Glutamatergic neuron (in vitro differentiated cells): ENCODE data around the gene DIPK1B. TPM values are rescaled to one million over a fixed set of nuclear protein-coding genes. Genes with fewer than 3 reads are reported as not detected.
"Not testable (repeated sequence)": the region's sequence is repeated elsewhere in the genome, so short reads cannot be mapped to it uniquely, and the experiment has no call there.

Source experiments
- DNase-seq: peaks from one replicate; pipeline ENCODE4 v3.0.0; 2022
- H3K27ac Mint-ChIP-seq: one replicate; pipeline ENCODE4 v1.8.0; 2020; ENCODE audit warnings: mild to moderate bottlenecking, mixed read lengths, inconsistent platforms; ENCODE audit not compliant: unreplicated experiment
- H3K27me3 Mint-ChIP-seq: one replicate; pipeline ENCODE4 v1.8.0; 2020; ENCODE audit warnings: mild to moderate bottlenecking, moderate library complexity, mixed read lengths, inconsistent platforms; ENCODE audit not compliant: unreplicated experiment
- H3K36me3 Mint-ChIP-seq: one replicate; pipeline ENCODE4 v1.8.0; 2020; ENCODE audit warnings: mild to moderate bottlenecking, mixed read lengths, inconsistent platforms; ENCODE audit not compliant: unreplicated experiment
- H3K4me1 Mint-ChIP-seq: one replicate; pipeline ENCODE4 v1.8.0; 2020; ENCODE audit warnings: mild to moderate bottlenecking, low read depth, mixed read lengths, inconsistent platforms; ENCODE audit not compliant: unreplicated experiment
- H3K4me3 Mint-ChIP-seq: one replicate; pipeline ENCODE4 v1.8.0; 2020; ENCODE audit warnings: mild to moderate bottlenecking, mixed read lengths, inconsistent platforms; ENCODE audit not compliant: unreplicated experiment
- H3K9me3 Mint-ChIP-seq: one replicate; pipeline ENCODE4 v1.8.0; 2020; ENCODE audit warnings: mild to moderate bottlenecking, moderate library complexity, mixed read lengths, inconsistent platforms; ENCODE audit not compliant: unreplicated experiment
- total RNA-seq: library from RNA; stranded (reverse); fragmentation: NEBNext Ultra II Directional; extraction: Animal tissue kit (Norgen Biotek cat#: 25700); gene quantifications from one replicate; pipeline ENCODE4 v1.2.1, GENCODE V29; 2021; ENCODE audit not compliant: unreplicated experiment
- TF ChIP-seq, protein P1 (sequence below): fragments of 200-600 bp; sonication (generic); IDR thresholded peaks from one replicate; pipeline ENCODE4 v1.5.0; 2021; ENCODE audit not compliant: partially characterized antibody, unreplicated experiment

DIPK1B gene
- total RNA-seq, 1 donor from 2014 or later: 71.3 TPM

DNA sequence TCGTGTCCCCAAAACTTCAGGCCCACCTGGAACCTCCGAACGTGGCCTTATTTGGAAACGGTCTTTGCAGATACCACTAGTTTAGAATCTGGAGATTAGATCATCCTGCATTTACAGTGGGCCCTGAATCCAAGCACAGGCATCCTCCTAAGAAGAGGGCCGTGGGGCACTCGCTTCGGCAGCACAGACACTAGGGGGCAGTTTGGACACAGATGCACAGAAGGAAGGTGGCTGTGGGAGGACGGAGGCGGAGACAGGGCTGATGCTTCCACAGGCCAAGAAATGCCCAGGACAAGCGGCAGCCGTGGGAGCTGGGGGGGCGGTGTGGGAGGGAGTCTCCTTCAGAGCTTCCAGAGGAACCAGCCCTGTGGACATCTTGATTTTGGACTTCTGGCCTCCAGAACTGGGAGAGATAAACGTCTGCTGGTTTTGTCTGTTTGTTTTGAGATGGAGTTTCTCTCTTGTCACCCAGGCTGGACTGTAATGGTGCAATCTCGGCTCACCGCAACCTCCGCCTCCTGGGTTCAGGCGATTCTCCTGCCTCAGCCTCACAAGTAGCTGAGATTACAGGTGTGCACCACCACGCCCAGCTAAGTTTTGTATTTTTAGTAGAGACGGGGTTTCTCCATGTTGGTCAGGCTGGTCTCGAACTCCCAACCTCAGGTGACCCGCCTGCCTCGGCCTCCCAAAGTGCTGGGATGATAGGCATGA lies 48.6 kb downstream of the DIPK1B start:
- H3K4me3 Mint-ChIP-seq, H3K27ac Mint-ChIP-seq, H3K27me3 Mint-ChIP-seq, H3K36me3 Mint-ChIP-seq: not testable (repeated sequence)
- TF ChIP-seq, protein P1, sequence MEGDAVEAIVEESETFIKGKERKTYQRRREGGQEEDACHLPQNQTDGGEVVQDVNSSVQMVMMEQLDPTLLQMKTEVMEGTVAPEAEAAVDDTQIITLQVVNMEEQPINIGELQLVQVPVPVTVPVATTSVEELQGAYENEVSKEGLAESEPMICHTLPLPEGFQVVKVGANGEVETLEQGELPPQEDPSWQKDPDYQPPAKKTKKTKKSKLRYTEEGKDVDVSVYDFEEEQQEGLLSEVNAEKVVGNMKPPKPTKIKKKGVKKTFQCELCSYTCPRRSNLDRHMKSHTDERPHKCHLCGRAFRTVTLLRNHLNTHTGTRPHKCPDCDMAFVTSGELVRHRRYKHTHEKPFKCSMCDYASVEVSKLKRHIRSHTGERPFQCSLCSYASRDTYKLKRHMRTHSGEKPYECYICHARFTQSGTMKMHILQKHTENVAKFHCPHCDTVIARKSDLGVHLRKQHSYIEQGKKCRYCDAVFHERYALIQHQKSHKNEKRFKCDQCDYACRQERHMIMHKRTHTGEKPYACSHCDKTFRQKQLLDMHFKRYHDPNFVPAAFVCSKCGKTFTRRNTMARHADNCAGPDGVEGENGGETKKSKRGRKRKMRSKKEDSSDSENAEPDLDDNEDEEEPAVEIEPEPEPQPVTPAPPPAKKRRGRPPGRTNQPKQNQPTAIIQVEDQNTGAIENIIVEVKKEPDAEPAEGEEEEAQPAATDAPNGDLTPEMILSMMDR: peak; percentile 31
- peak; percentile 80 for DNase-seq
- peaks cover 11% of the 10 kb centered on the region for H3K9me3 Mint-ChIP-seq
- H3K4me1 Mint-ChIP-seq: peaks cover 12% of the 10 kb centered on the region

GRCh38 chr9:136761545-136761981 lies 49.2 kb downstream of the DIPK1B start:
- H3K4me3 Mint-ChIP-seq: no peak overlapping the region
- no peak for DNase-seq
- H3K36me3 Mint-ChIP-seq: no peaks in the 10 kb centered on the region
- H3K4me1 Mint-ChIP-seq: peaks cover 13% of the 10 kb centered on the region
- TF ChIP-seq, protein P1: no peak
- peaks cover 4% of the 10 kb centered on the region for H3K27me3 Mint-ChIP-seq
- H3K9me3 Mint-ChIP-seq: peaks cover 8% of the 10 kb centered on the region
- no peak overlapping the region for H3K27ac Mint-ChIP-seq

DNA sequence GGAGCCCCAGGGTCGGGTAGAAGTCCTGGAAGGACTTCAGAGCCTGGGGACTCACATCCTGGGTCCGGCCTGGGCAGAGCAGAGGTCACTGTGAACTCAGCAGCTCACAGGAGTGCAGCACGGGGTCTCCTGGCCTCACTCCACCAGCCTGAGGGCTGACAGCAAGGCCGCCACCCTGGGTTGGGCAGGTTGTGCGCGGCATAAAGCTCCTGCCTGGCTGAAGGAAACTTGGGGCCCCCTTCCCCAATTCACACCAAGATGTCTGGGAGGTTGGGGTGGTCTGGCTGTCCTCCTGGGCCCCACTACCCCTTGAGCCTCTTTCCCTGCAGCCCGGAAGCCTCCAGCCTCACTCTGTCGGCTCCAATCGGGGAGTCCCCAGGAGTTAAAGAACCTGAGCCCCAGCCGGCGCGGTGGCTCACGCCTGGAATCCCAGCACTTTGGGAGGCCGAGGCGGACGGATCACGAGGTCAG lies 49.9 kb downstream of the DIPK1B start:
- Mint-ChIP-seq H3K27me3 (peaks cover 4% of the 10 kb centered on the region), H3K9me3 (peaks cover 7% of the 10 kb centered on the region), H3K27ac (no peak overlapping the region), H3K4me1 (peaks cover 17% of the 10 kb centered on the region), H3K4me3 (no peak overlapping the region), H3K36me3 (no peaks in the 10 kb centered on the region)
- TF ChIP-seq, protein P1: no peak
- DNase-seq: no peak

DNA sequence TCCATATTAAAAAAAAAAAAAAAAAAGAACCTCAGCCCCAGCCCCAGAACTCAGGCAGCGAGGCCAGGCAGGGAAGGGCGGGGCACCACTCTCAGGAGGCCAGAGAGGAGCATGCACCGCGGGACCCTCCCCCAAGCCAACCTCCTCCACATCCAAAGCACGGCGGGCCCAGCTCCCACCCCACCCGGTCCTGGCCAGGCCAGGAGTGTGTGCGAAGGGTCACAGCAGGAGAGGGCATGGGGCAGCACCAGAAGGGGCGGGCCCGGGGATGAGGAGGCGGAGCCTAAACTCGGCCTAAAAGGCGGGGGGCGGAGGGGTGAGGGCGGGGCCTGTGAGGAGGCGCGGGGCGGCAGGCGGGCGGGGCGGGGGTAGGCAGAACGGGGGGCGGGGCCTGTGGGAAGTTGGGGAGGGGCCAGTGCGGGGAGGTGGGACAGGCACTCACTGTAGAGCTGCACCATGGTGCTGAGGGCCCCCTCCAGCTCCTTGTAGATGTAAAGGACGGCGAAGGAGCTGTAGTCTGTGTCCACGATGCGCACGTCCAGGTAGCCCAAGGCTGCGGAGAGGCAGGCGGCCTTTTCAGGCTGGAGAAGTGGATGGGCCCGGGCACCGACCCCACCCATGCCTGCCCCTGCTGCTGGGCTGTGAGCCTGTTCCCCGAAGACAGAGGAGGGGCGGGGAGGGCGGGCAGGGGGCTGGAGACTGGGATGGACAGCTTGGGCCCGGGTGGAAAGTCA lies 50.7 kb downstream of the DIPK1B start:
- TF ChIP-seq, protein P1: no peak
- Mint-ChIP-seq H3K27ac (no peak overlapping the region), H3K27me3 (peaks cover 4% of the 10 kb centered on the region), H3K9me3 (peaks cover 7% of the 10 kb centered on the region), H3K4me1 (peaks cover 17% of the 10 kb centered on the region), H3K36me3 (no peaks in the 10 kb centered on the region), H3K4me3 (peak overlapping the region; percentile 38)
- DNase-seq: peak; percentile 87

DNA sequence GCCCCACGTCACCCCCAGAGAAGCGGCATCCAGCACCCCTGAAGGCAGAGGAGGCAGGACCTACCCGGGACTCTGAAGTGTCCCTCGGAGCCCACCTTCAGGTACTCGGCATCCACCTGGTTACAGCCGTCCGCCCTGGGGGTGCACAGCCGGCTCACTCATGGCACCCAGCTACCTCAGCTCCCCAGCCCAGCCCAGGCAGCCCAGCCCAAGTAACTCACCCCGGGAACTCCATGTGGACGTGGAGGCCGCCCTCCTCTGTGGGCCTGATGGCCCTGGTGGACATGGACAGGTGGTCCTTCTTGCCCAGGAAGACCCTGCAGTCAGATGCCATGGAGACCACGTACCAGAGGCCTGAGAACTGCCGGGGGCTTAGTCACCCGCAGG lies 51.3 kb downstream of the DIPK1B start:
- peak; percentile 18 for DNase-seq
- peaks cover 4% of the 10 kb centered on the region for H3K27me3 Mint-ChIP-seq
- TF ChIP-seq, protein P1: no peak

More for the DNA sequence above, 51.3 kb downstream of the DIPK1B start:
- H3K4me1 Mint-ChIP-seq: peaks cover 17% of the 10 kb centered on the region
- H3K27ac Mint-ChIP-seq: no peak overlapping the region
- H3K36me3 Mint-ChIP-seq: no peaks in the 10 kb centered on the region
- peaks cover 7% of the 10 kb centered on the region for H3K9me3 Mint-ChIP-seq
- no peak overlapping the region for H3K4me3 Mint-ChIP-seq
